ENCODE measurements around the gene ADCY7. TPM values are rescaled to one million over a fixed set of nuclear protein-coding genes. Genes with fewer than 3 reads are reported as not detected.
A peak's percentile ranks its signal among the peaks of the same experiment; 100 is the strongest.

The ADCY7 gene
- total RNA-seq, 1 donor from 2014 or later = 31.0 TPM

- no peak for DNase-seq
These were observed 47.5 kb downstream of the ADCY7 start for GRCh38 chr16:50313596-50314478.

GRCh38 chr16:50314665-50315064, 48.3 kb downstream of the ADCY7 start:
- DNase-seq = no peak

- DNase-seq = peak; percentile 37
These were observed 49.1 kb downstream of the ADCY7 start for GRCh38 chr16:50315346-50315997.

- no peak for DNase-seq
These were observed 49.9 kb downstream of the ADCY7 start for GRCh38 chr16:50316102-50316847.

- DNase-seq = no peak
These were observed 50.7 kb downstream of the ADCY7 start for GRCh38 chr16:50316848-50317630.

- DNase-seq = no peak
These were observed 52.6 kb downstream of the ADCY7 start for GRCh38 chr16:50318796-50319578.

- DNase-seq = no peak
These were observed 54.0 kb downstream of the ADCY7 start for GRCh38 chr16:50320310-50320709.

- DNase-seq = no peak
These were observed 56.0 kb downstream of the ADCY7 start for GRCh38 chr16:50322333-50322732.

- peak; percentile 58 for DNase-seq
These were observed 57.1 kb downstream of the ADCY7 start for GRCh38 chr16:50323335-50324011.

GRCh38 chr16:50324345-50324744, 58.0 kb downstream of the ADCY7 start:
- no peak for DNase-seq

- no peak for DNase-seq
These were observed 59.9 kb downstream of the ADCY7 start for GRCh38 chr16:50326264-50326663.

- DNase-seq = peak; percentile 46
These were observed 60.6 kb downstream of the ADCY7 start for GRCh38 chr16:50326835-50327465.

- no peak for DNase-seq
These were observed 63.3 kb downstream of the ADCY7 start for GRCh38 chr16:50329446-50330189.

- no peak for DNase-seq
These were observed 65.2 kb downstream of the ADCY7 start for GRCh38 chr16:50331570-50331969.

- DNase-seq = no peak
These were observed 66.2 kb downstream of the ADCY7 start for GRCh38 chr16:50332599-50332998.

- DNase-seq = no peak
These were observed 68.0 kb downstream of the ADCY7 start for GRCh38 chr16:50334106-50334975.

GRCh38 chr16:50335196-50335958, 69.0 kb downstream of the ADCY7 start:
- no peak for DNase-seq

- no peak for DNase-seq
These were observed 70.5 kb downstream of the ADCY7 start for GRCh38 chr16:50336884-50337283.
